ENCODE measurements around the gene COA5.

DNA sequence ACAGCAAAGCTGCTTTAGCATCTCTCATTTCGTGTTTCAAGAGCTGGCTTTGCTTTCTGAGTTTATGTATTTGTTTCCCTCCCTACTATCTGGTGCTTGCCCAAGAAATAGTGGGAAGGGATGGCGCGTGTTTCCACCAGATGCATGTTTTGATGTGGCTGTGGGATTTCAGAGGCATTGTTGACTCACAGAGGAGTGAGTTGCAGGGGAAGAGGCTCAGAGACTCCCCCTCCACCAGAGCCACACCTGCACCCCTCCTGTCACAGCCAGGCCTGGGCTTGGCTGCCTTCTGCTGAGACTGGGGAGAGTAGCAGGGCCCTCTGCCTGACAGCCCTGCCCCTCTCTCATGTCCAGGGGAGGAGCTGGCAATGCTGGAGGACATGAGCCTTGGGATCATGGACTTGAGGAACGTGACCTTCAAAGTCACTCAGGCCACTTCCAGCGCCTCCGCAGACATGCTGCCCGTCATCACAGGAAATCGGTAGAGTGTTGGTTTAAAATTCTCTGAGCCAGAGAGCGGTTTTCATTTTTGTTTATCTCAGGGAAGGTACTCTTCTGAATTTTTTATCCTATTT lies 42.9 kb downstream of the COA5 start:
- TF ChIP-seq, protein P1, sequence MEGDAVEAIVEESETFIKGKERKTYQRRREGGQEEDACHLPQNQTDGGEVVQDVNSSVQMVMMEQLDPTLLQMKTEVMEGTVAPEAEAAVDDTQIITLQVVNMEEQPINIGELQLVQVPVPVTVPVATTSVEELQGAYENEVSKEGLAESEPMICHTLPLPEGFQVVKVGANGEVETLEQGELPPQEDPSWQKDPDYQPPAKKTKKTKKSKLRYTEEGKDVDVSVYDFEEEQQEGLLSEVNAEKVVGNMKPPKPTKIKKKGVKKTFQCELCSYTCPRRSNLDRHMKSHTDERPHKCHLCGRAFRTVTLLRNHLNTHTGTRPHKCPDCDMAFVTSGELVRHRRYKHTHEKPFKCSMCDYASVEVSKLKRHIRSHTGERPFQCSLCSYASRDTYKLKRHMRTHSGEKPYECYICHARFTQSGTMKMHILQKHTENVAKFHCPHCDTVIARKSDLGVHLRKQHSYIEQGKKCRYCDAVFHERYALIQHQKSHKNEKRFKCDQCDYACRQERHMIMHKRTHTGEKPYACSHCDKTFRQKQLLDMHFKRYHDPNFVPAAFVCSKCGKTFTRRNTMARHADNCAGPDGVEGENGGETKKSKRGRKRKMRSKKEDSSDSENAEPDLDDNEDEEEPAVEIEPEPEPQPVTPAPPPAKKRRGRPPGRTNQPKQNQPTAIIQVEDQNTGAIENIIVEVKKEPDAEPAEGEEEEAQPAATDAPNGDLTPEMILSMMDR (IDR thresholded peaks at IDR 0.05), result no peak
- TF ChIP-seq EZH2phosphoT487 (IDR thresholded peaks at IDR 0.05) (no peak), EZH2 (IDR thresholded peaks at IDR 0.05) (no peak)

All from neural progenitor cell (in vitro differentiated cells).